HG02678 (cell line): ENCODE measurements around the gene SEMA3F.
A peak's percentile ranks its signal among the peaks of the same experiment; 100 is the strongest.

Source experiments
- ATAC-seq: cut with Tn5 transposase; IDR thresholded peaks from one replicate; pipeline ENCODE4 v1.9.1; 2021; ENCODE audit warnings: mild to moderate bottlenecking, moderate library complexity; ENCODE audit not compliant: unreplicated experiment

Gene SEMA3F

GRCh38 chr3:50154840-50155490 lies at the start of gene SEMA3F:
SEMA3F (plus strand) TSS chr3:50155324; CDS start chr3:50159623, 4,299 bp downstream.
- no peak for ATAC-seq

- no peak for ATAC-seq
Measured at GRCh38 chr3:50111757-50112156, 43.4 kb upstream of the SEMA3F start.

GRCh38 chr3:50112462-50112861 lies 42.7 kb upstream of the SEMA3F start:
- no peak for ATAC-seq

- ATAC-seq, result no peak
Measured at GRCh38 chr3:50117120-50117519, 38.0 kb upstream of the SEMA3F start.

GRCh38 chr3:50118237-50118636 lies 36.9 kb upstream of the SEMA3F start:
- ATAC-seq, result no peak

GRCh38 chr3:50119786-50120185 lies 35.3 kb upstream of the SEMA3F start:
- ATAC-seq, result no peak

GRCh38 chr3:50120364-50121071 lies 34.6 kb upstream of the SEMA3F start:
- no peak for ATAC-seq

GRCh38 chr3:50121072-50122032 lies 33.8 kb upstream of the SEMA3F start:
- ATAC-seq, result peak; percentile 65

GRCh38 chr3:50122071-50122470 lies 33.1 kb upstream of the SEMA3F start:
- no peak for ATAC-seq

- ATAC-seq, result no peak
Measured at GRCh38 chr3:50122661-50123391, 32.3 kb upstream of the SEMA3F start.

GRCh38 chr3:50123394-50124051 lies 31.6 kb upstream of the SEMA3F start:
- no peak for ATAC-seq

GRCh38 chr3:50124052-50124799 lies 30.9 kb upstream of the SEMA3F start:
- no peak for ATAC-seq

- ATAC-seq, result no peak
Measured at GRCh38 chr3:50124800-50125178, 30.3 kb upstream of the SEMA3F start.

- ATAC-seq, result no peak
Measured at GRCh38 chr3:50125541-50126286, 29.4 kb upstream of the SEMA3F start.

GRCh38 chr3:50126287-50127211 lies 28.6 kb upstream of the SEMA3F start:
- ATAC-seq, result no peak

- ATAC-seq, result no peak
Measured at GRCh38 chr3:50127251-50127691, 27.9 kb upstream of the SEMA3F start.

GRCh38 chr3:50128001-50128400 lies 27.1 kb upstream of the SEMA3F start:
- no peak for ATAC-seq

- no peak for ATAC-seq
Measured at GRCh38 chr3:50130436-50130835, 24.7 kb upstream of the SEMA3F start.
